ENCODE data around the gene CTDSPL2.

DNA sequence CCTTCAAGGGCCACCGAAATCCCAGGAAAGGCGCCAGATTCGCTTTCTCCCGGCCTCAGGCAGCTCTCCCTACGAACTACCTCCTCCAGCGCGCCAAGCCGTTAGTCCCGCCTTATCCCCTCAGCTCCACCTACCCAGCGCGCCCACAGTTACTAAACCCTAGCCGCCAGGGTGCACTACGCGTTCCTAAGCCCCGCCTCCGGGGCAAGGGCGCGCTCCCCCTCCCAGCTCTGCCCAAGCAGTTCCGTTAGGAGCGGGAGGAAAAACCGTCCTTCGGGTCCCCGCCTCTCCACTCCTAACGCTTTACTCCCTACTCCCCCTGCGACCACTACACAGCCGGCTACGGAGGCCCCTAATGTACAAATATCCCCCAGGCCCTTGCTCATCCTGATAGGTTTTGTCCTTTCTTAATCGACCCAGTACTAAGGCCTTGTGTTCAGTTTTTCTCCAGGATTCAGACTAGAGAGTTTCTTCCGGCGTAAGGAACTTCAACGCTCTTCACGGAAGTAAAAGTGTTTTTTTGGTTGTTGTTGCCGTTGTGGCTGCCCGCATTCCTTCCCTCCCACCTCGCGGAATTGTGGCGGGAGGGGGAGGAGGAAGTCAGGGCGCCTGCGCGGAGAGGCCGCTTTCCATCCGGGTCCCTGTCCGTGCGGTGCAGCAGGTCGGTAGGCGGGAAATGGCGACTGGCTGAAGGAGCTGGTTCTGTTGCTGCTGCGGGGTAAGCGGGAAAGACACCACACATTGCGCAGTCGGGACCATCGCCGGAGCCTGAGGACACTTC is at the start of gene CTDSPL2:
- TF ChIP-seq POLR2A (IDR thresholded peaks at IDR 0.05), result peak; percentile 61
- TF ChIP-seq CTCF (IDR thresholded peaks at IDR 0.05), result peak in 1 of 3 donors; percentile 32
- TF ChIP-seq POLR2AphosphoS5 (IDR thresholded peaks at IDR 0.05), result peak; percentile 42 to 82 (median 55)

Data from breast epithelium (tissue), 3 donors.